OCI-LY7 (cell line): Measurements from ENCODE around the gene INS. TPM values are rescaled to one million over a fixed set of nuclear protein-coding genes. Genes with fewer than 3 reads are reported as not detected.
A peak's percentile ranks its signal among the peaks of the same experiment; 100 is the strongest.

Source experiments
- BruUV-seq: library from RNA; stranded (reverse); fragments of 400-500 nt; replicated peaks from 2 replicates; lab custom pipeline; 2021; lab: Mats Ljungman, UMichigan
- CTCF ChIA-PET: fragments of 300-600 bp; sonication (Branson Sonifier 250); formaldehyde crosslinking; loops from one replicate; lab custom pipeline; 2022; ENCODE audit warnings: antibody characterized with exemption; ENCODE audit not compliant: unreplicated experiment; lab: Charles Lee
- POLR2A ChIA-PET: fragments of 300-600 bp; sonication (Branson Sonifier 250); formaldehyde crosslinking; loops from one replicate; lab custom pipeline; 2022; ENCODE audit warnings: antibody characterized with exemption; lab: Charles Lee
- DNase-seq: peaks from one replicate; pipeline ENCODE4 v3.0.0-alpha.2; 2015; ENCODE audit warnings: low spot score
- H2AFZ ChIP-seq: fragments of 200-600 bp; sonication (generic), shearing (Covaris generic); 2 replicates; pipeline ENCODE4 v1.6.1; 2014; ENCODE audit warnings: mild to moderate bottlenecking, antibody characterized with exemption, low read length, moderate library complexity
- H3K27ac ChIP-seq: fragments of 200-600 bp; sonication (generic); 2 replicates; pipeline ENCODE4 v1.5.1; 2014; ENCODE audit warnings: mixed run types, low read depth, mild to moderate bottlenecking, moderate library complexity, low read length, inconsistent platforms; ENCODE audit not compliant: poor library complexity, severe bottlenecking
- H3K36me3 ChIP-seq: fragments of 200-600 bp; sonication (generic); 2 replicates; pipeline ENCODE4 v1.6.1; 2014; ENCODE audit warnings: mild to moderate bottlenecking, antibody characterized with exemption, low read length, moderate library complexity, mixed read lengths; ENCODE audit not compliant: insufficient read depth
- H3K4me1 ChIP-seq: fragments of 200-600 bp; sonication (generic); 2 replicates; pipeline ENCODE4 v1.5.1; 2014; ENCODE audit warnings: mild to moderate bottlenecking, low read length; ENCODE audit not compliant: insufficient read depth, poor library complexity, severe bottlenecking
- H3K4me2 ChIP-seq: fragments of 200-600 bp; sonication (generic); 2 replicates; pipeline ENCODE4 v1.6.1; 2014; ENCODE audit warnings: mild to moderate bottlenecking, low read length
- H3K4me3 ChIP-seq: fragments of 200-600 bp; sonication (generic); 2 replicates; pipeline ENCODE4 v1.5.1; 2014; ENCODE audit warnings: mild to moderate bottlenecking, low read depth, low read length; ENCODE audit not compliant: poor library complexity, severe bottlenecking
- H3K79me2 ChIP-seq: fragments of 200-600 bp; sonication (generic); 2 replicates; pipeline ENCODE4 v1.6.1; 2016; ENCODE audit warnings: low read depth, mild to moderate bottlenecking, low read length, moderate library complexity, mixed read lengths; ENCODE audit not compliant: insufficient read depth
- H3K9me2 ChIP-seq: fragments of 200-600 bp; sonication (generic); 2 replicates; pipeline ENCODE4 v1.6.1; 2016; ENCODE audit warnings: mild to moderate bottlenecking, low read length, mixed read lengths; ENCODE audit not compliant: insufficient read depth
- H3K9me3 ChIP-seq: fragments of 200-600 bp; sonication (generic); 2 replicates; pipeline ENCODE4 v1.6.1; 2014; ENCODE audit warnings: mild to moderate bottlenecking, mixed run types, low read length, mixed read lengths
- H4K20me1 ChIP-seq: fragments of 200-600 bp; sonication (generic); 2 replicates; pipeline ENCODE4 v1.6.1; 2014; ENCODE audit warnings: mild to moderate bottlenecking, antibody characterized with exemption, low read length, moderate library complexity, mixed read lengths; ENCODE audit not compliant: insufficient read depth
- CTCF ChIP-seq: fragments of 200-600 bp; sonication (generic); conservative IDR thresholded peaks from 2 replicates; pipeline ENCODE4 v1.5.1; 2014; ENCODE audit warnings: mild to moderate bottlenecking, antibody characterized with exemption, low read length, moderate library complexity, mixed read lengths
- EZH2phosphoT487 ChIP-seq: fragments of 200-600 bp; sonication (generic); IDR thresholded peaks from 2 replicates; pipeline ENCODE4 v1.6.1; 2018; ENCODE audit warnings: low read depth, borderline replicate concordance, mild to moderate bottlenecking, mixed run types, antibody characterized with exemption, low read length, moderate library complexity, mixed read lengths
- intact Hi-C: fragments of 100-400 bp; cut with micrococcal nuclease; formaldehyde crosslinking; loops from one replicate; pipeline ENCODE4 v1.10.0; 2022; ENCODE audit not compliant: unreplicated experiment
- total RNA-seq, 2 experiments: library from RNA; depleted of rRNA in 1 of 2; stranded (reverse); fragments of >200 nt in 1 of 2; shearing (Covaris generic) in 1 of 2; gene quantifications; 2 replicates each; pipeline ENCODE4 v1.2.3, GENCODE V29; 2014 to 2022

Gene INS
- total RNA-seq, 2 experiments from 2014 or later = not detected

GRCh38 chr11:2153581-2154194 is 7.3 kb downstream of the INS start:
- ChIA-PET CTCF (no interaction called here), POLR2A (no interaction called here)
- no peak overlapping the region for H3K27ac ChIP-seq
- intact Hi-C loops = loop anchor here (5.0 to 10.0 kb wide), 2 partner anchors 461 to 499 kb away; no protein-coding TSS in a partner anchor
- no peaks in the 10 kb centered on the region for H3K9me3 ChIP-seq
- no peak overlapping the region for H2AFZ ChIP-seq
- no peak overlapping the region for H3K4me2 ChIP-seq
- no peaks in the 10 kb centered on the region for H3K9me2 ChIP-seq
- TF ChIP-seq EZH2phosphoT487 (no peak), CTCF (no peak)
- H3K36me3 ChIP-seq = no peaks in the 10 kb centered on the region
- no TSS peak for BruUV-seq
- no peak overlapping the region for H3K4me3 ChIP-seq
- no peak for DNase-seq
- peaks cover 4% of the 10 kb centered on the region for H3K4me1 ChIP-seq
- H4K20me1 ChIP-seq = no peaks in the 10 kb centered on the region
- no peaks in the 10 kb centered on the region for H3K79me2 ChIP-seq

DNA sequence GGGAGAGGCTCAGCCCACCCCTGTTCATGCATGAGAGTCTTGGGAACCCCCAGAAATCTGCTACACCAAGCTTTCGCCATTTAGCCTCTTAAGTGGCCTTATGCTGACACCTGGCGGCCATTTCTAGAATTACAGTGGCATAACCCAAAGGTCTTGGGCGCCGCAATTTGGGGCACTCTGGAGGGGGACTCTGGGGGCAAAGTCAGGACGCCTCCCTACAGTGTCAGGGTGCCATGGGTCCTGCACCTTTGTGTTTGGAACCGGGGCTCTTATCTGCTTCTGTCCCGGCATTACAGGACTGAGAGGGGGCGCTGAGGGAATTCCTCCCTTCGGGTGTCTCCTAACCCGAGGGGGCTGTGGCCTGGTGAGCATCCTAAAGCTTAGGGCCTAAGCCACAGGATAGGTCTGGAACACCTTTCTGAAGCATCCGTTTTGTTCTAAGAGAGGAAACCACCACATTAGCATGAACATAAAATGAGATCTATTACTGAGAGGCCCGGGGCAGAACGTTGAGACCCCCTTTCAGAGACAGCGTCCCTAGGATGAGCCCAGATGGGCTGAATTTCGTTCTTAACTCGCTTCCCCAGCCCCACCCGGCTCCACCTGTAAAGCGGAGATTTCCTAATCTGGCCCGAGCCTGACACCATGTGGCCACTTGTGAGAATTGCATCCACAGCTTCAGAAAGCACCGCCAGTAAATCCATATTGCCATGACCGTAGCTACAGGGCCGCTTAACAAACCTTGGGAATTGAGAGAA is 9.3 kb downstream of the INS start:
- Histone ChIP-seq H3K27ac (no peak overlapping the region), H3K9me3 (no peaks in the 10 kb centered on the region), H3K4me2 (peak overlapping the region; percentile 28; the same call in 1 of the 2 replicates), H3K79me2 (no peaks in the 10 kb centered on the region), H2AFZ (peak overlapping the region; percentile 39; the same call in 1 of the 2 replicates), H3K4me3 (no peak overlapping the region), H3K4me1 (peaks cover 4% of the 10 kb centered on the region), H3K36me3 (no peaks in the 10 kb centered on the region), H3K9me2 (no peaks in the 10 kb centered on the region), H4K20me1 (no peaks in the 10 kb centered on the region)
- intact Hi-C loops = loop anchor here (1.0 to 10.0 kb wide), 3 partner anchors 314 to 497 kb away; no protein-coding TSS in a partner anchor
- ChIA-PET CTCF (interaction anchor here (0.6 to 1.6 kb wide), 5 partner anchors 31 to 381 kb away, joined by 3 to 4 read pairs (median 3); no protein-coding TSS in a partner anchor), POLR2A (no interaction called here)
- no TSS peak for BruUV-seq
- DNase-seq = peak; percentile 80
- TF ChIP-seq EZH2phosphoT487 = no peak
- TF ChIP-seq CTCF = peak; percentile 76
